Smooth muscle cell (in vitro differentiated cells): ENCODE measurements around the gene AZU1. TPM values are rescaled to one million over a fixed set of nuclear protein-coding genes. Genes with fewer than 3 reads are reported as not detected.

ENCODE experiments used
- DNase-seq: peaks from one replicate; lab custom pipeline; 2025; ENCODE audit not compliant: unreplicated experiment; lab: John Stamatoyannopoulos, UW
- H2AFZ ChIP-seq: fragments of 200-600 bp; sonication (generic); 2 replicates; pipeline ENCODE4 v1.6.0; 2016; ENCODE audit warnings: antibody characterized with exemption, low read depth, mild to moderate bottlenecking
- H3F3A ChIP-seq: fragments of 200-600 bp; sonication (generic); 2 replicates; pipeline ENCODE4 v1.6.0; 2017; ENCODE audit warnings: antibody characterized with exemption, low read depth
- H3K27ac ChIP-seq: fragments of 200-600 bp; sonication (generic); 2 replicates; pipeline ENCODE4 v1.5.1; 2016; ENCODE audit warnings: low read depth, mild to moderate bottlenecking
- H3K27me3 ChIP-seq: fragments of 200-600 bp; sonication (generic); 2 replicates; pipeline ENCODE4 v1.6.1; 2016; ENCODE audit warnings: low read depth, mild to moderate bottlenecking
- H3K36me3 ChIP-seq: fragments of 200-600 bp; sonication (generic); 2 replicates; pipeline ENCODE4 v1.5.1; 2016; ENCODE audit warnings: low read depth
- H3K4me1 ChIP-seq: fragments of 200-600 bp; sonication (generic); 2 replicates; pipeline ENCODE4 v1.5.1; 2016; ENCODE audit warnings: low read depth
- H3K4me2 ChIP-seq: fragments of 200-600 bp; sonication (generic); 2 replicates; pipeline ENCODE4 v1.6.0; 2016; ENCODE audit warnings: mild to moderate bottlenecking
- H3K4me3 ChIP-seq: fragments of 200-600 bp; sonication (generic); 2 replicates; pipeline ENCODE4 v1.5.1; 2016; ENCODE audit warnings: mild to moderate bottlenecking
- H3K79me2 ChIP-seq: fragments of 200-600 bp; sonication (generic); 2 replicates; pipeline ENCODE4 v1.6.0; 2016; ENCODE audit warnings: low read depth, mild to moderate bottlenecking
- H3K9ac ChIP-seq: fragments of 200-600 bp; sonication (generic); 2 replicates; pipeline ENCODE4 v1.6.0; 2016; ENCODE audit warnings: low read depth
- H3K9me3 ChIP-seq: fragments of 200-600 bp; sonication (generic); replicated peaks from 2 replicates; pipeline ENCODE4 v1.5.1; 2016; ENCODE audit warnings: low read depth
- H4K20me1 ChIP-seq: fragments of 200-600 bp; sonication (generic); 2 replicates; pipeline ENCODE4 v1.6.0; 2016; ENCODE audit warnings: low read depth
- CTCF ChIP-seq: fragments of 200-600 bp; sonication (generic); IDR thresholded peaks from 2 replicates; pipeline ENCODE4 v1.5.1; 2017; ENCODE audit warnings: borderline replicate concordance, mild to moderate bottlenecking, antibody characterized with exemption; ENCODE audit not compliant: insufficient read depth, poor library complexity, severe bottlenecking
- WGBS: methylation state at CpG from one replicate; pipeline ENCODE4 v1.1.7; 2016; ENCODE audit warnings: low lambda C conversion rate; 5-methylcytosine and 5-hydroxymethylcytosine counted together
- polyA plus RNA-seq: library from polyadenylated mRNA; unstranded; fragments of >200 nt; fragmentation: Nextera tagmentation; extraction: Ambion mirVana; gene quantifications from 2 replicates; pipeline ENCODE4 v1.2.1, GENCODE V29; 2016
- total RNA-seq: library from RNA; depleted of rRNA; stranded (reverse); fragments of >200 nt; gene quantifications from 2 replicates; pipeline ENCODE4 v1.2.3, GENCODE V29; 2014

Gene AZU1
- total and polyA plus RNA-seq, 2 experiments from 2014 or later: 0.32 to 8.0 TPM

GRCh38 chr19:873084-873483 lies 45.4 kb downstream of the AZU1 start:
- whole genome bisulfite sequencing: 100% methylated on average over 2 of the region's 13 CpGs
- Histone ChIP-seq H3K9ac (no peak overlapping the region), H3K27me3 (no peaks in the 10 kb centered on the region), H3K79me2 (no peaks in the 10 kb centered on the region), H3K4me2 (no peak overlapping the region), H3K9me3 (no peaks in the 10 kb centered on the region), H3F3A (no peaks in the 10 kb centered on the region), H3K27ac (no peak overlapping the region), H4K20me1 (peaks cover 18% of the 10 kb centered on the region), H2AFZ (no peak overlapping the region), H3K4me3 (no peak overlapping the region), H3K36me3 (no peaks in the 10 kb centered on the region), H3K4me1 (no peaks in the 10 kb centered on the region)
- no peak for DNase-seq
- TF ChIP-seq CTCF: no peak

GRCh38 chr19:873561-874041 lies 46.0 kb downstream of the AZU1 start:
- Histone ChIP-seq H3K79me2 (no peaks in the 10 kb centered on the region), H2AFZ (no peak overlapping the region), H3K4me1 (no peaks in the 10 kb centered on the region), H3K9ac (no peak overlapping the region), H3K27ac (no peak overlapping the region), H3K36me3 (no peaks in the 10 kb centered on the region), H3K4me3 (no peak overlapping the region), H4K20me1 (peaks cover 18% of the 10 kb centered on the region), H3K27me3 (no peaks in the 10 kb centered on the region), H3K4me2 (no peak overlapping the region), H3F3A (no peaks in the 10 kb centered on the region), H3K9me3 (no peaks in the 10 kb centered on the region)
- DNase-seq: no peak
- TF ChIP-seq CTCF: no peak
- WGBS: 93% methylated on average over 22 of the region's 22 CpGs

- no peak for DNase-seq
- Histone ChIP-seq H3K9ac (no peak overlapping the region), H3K4me2 (no peak overlapping the region), H2AFZ (no peak overlapping the region), H3K9me3 (no peaks in the 10 kb centered on the region), H3K4me3 (no peak overlapping the region), H3K27ac (no peak overlapping the region), H4K20me1 (peaks cover 16% of the 10 kb centered on the region), H3K36me3 (no peaks in the 10 kb centered on the region), H3K4me1 (no peaks in the 10 kb centered on the region), H3K27me3 (no peaks in the 10 kb centered on the region), H3F3A (no peaks in the 10 kb centered on the region), H3K79me2 (no peaks in the 10 kb centered on the region)
- no peak for TF ChIP-seq CTCF
- WGBS: 97% methylated on average over 28 of the region's 28 CpGs
Observed at GRCh38 chr19:875265-875879, 47.7 kb downstream of the AZU1 start.

GRCh38 chr19:876089-876488 lies 48.5 kb downstream of the AZU1 start:
- H3K9ac ChIP-seq: no peak overlapping the region
- no peaks in the 10 kb centered on the region for H3K36me3 ChIP-seq
- H3K4me1 ChIP-seq: no peaks in the 10 kb centered on the region
- WGBS: 92% methylated on average over 18 of the region's 18 CpGs
- H3F3A ChIP-seq: no peaks in the 10 kb centered on the region
- no peaks in the 10 kb centered on the region for H3K9me3 ChIP-seq
- DNase-seq: no peak
- peaks cover 20% of the 10 kb centered on the region for H4K20me1 ChIP-seq
- no peak overlapping the region for H2AFZ ChIP-seq
- no peak for TF ChIP-seq CTCF
- H3K27me3 ChIP-seq: no peaks in the 10 kb centered on the region
- no peak overlapping the region for H3K27ac ChIP-seq
- H3K79me2 ChIP-seq: no peaks in the 10 kb centered on the region
- H3K4me2 ChIP-seq: no peak overlapping the region
- H3K4me3 ChIP-seq: no peak overlapping the region
